Measurements from ENCODE around the gene AHCYL2.

DNA sequence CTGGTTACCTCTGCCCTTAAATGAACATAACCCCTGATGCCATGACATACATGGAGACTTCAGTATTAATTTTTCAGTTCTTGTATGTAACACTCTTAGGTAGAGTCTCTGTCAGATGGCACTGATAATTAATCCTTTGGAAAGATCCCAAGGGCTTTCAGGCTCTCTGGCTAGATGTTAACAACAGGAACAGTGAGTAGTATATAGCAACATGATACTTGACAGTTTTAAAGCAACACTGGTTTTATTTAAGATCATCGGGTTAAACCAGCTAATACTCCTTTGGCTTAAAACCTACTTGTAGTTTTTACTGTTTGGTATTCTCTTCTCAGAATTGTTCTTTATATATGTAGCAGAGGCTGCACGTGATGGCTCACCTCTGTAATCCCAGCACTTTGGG is 27.3 kb downstream of the AHCYL2 start:
- TF ChIP-seq, protein P1, sequence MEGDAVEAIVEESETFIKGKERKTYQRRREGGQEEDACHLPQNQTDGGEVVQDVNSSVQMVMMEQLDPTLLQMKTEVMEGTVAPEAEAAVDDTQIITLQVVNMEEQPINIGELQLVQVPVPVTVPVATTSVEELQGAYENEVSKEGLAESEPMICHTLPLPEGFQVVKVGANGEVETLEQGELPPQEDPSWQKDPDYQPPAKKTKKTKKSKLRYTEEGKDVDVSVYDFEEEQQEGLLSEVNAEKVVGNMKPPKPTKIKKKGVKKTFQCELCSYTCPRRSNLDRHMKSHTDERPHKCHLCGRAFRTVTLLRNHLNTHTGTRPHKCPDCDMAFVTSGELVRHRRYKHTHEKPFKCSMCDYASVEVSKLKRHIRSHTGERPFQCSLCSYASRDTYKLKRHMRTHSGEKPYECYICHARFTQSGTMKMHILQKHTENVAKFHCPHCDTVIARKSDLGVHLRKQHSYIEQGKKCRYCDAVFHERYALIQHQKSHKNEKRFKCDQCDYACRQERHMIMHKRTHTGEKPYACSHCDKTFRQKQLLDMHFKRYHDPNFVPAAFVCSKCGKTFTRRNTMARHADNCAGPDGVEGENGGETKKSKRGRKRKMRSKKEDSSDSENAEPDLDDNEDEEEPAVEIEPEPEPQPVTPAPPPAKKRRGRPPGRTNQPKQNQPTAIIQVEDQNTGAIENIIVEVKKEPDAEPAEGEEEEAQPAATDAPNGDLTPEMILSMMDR (conservative IDR thresholded peaks at IDR 0.05 in 1 of 2, IDR thresholded peaks at IDR 0.05 in 1 of 2; ENCODE audit: extremely low read depth in 1 of 2, insufficient read depth in 1 of 2, low read depth in 1 of 2, low read length in 2 of 2) = no peak
- TF ChIP-seq EZH2 (IDR thresholded peaks at IDR 0.05; ENCODE audit: borderline replicate concordance, low read length) = no peak
